GM11168 (cell line): ENCODE results near the gene DNMT3B.
"Not testable (repeated sequence)": the region's sequence is repeated elsewhere in the genome, so short reads cannot be mapped to it uniquely, and the experiment has no call there.

Experiments used
- in situ Hi-C: fragments of 300-500 bp; cut with MboI; formaldehyde crosslinking; loops from one replicate; pipeline ENCODE4 v1.12.0; 2022; ENCODE audit warnings: low sequenced_read_pairs; ENCODE audit not compliant: unreplicated experiment

The DNMT3B gene

DNA sequence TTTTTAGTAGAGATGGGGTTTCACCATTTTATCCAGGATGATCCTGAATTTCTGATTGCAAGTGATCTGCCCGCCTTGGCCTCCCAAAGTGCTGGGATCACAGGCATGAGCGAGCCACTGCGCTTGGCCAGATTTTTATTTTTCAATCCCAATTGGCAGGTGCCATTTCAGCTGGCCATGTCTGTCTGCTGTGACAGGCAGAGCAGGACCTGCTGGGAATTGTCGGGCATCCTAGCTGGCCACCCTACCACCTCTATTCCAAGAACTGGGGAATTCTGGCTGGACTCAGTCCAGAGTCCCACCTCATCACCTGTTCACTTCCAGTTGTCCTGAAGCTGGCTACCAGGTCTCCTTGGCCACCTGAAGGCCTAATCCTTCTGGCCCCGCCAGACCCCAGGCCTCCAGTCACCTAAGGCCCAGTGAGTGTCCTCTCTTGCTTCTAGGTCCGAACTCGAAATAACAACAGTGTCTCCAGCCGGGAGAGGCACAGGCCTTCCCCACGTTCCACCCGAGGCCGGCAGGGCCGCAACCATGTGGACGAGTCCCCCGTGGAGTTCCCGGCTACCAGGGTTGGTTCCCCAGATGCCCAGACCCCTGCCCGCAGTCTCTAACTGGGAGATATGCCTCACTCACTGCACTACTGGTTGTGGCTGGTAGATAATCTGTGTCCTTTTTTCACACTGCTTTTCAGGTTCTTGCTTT lies 24.0 kb downstream of the DNMT3B start:
- in situ Hi-C loops, result no loop called here

DNA sequence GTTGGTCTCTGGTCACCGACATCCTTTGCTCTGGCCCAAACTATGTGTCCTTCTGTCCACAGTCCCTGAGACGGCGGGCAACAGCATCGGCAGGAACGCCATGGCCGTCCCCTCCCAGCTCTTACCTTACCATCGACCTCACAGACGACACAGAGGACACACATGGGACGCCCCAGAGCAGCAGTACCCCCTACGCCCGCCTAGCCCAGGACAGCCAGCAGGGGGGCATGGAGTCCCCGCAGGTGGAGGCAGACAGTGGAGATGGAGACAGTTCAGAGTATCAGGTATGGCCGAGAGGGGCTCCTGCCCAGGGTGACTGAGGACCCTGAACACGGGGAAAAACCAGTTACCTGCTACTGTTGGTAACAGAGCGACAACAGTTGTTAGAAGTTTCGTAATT lies 25.0 kb downstream of the DNMT3B start:
- in situ Hi-C loops, result no loop called here

DNA sequence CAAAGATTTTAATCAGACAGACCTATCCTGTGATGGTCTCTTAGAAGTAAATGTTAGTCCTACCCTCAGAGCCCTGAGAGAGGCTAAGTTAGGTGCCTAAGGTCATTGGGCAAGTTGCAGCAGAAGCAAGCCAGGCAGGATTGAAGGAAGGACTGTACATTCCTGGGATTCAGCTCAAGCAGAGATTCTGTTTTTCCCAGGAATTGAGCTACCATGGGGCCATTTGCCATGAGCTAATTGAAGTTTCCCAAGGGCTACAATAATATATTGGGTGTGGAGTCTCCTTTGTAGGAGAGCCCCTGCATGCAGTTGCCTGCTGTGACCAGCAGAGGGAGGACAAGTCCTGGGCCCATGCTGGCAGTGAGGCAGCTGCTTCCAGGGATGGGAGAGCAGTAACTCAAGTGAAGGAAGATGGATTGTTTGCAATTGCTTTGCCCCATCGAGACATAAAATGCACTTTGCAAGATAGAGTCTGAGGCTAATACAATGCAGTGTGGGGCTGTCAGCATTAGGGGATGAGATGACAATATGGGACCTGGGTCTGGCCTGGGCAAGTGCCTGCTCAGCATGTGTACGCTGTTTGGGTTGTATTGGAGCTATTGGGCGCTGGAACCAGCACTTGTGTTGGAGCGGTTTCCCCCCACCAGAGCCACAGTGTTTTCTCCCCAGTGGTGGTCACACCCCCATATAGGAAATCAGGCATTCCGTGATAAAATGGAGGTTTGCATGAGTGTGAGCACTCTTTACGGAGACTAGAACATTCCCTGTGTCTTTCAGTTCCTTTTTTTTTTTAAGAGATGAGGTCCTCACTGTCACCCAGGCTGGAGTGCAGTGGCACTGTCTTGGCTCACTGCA lies 27.9 kb downstream of the DNMT3B start:
- in situ Hi-C loops, result no loop called here

DNA sequence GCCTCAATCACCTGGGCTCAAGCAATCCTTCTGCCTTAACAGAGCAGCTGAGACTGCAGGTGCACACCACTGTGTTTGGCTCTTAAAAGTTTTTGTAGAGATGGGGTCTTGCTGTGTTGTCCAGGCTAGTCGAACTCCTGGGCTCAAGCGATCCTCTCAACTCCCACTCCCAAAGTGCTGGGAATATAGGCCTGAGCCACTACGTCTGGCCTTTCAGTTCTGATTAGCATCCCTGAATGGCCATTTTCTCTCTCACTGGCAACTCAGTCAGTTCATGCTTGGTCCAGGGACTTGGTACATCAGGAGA lies 28.5 kb downstream of the DNMT3B start:
- in situ Hi-C loops, result no loop called here

DNA sequence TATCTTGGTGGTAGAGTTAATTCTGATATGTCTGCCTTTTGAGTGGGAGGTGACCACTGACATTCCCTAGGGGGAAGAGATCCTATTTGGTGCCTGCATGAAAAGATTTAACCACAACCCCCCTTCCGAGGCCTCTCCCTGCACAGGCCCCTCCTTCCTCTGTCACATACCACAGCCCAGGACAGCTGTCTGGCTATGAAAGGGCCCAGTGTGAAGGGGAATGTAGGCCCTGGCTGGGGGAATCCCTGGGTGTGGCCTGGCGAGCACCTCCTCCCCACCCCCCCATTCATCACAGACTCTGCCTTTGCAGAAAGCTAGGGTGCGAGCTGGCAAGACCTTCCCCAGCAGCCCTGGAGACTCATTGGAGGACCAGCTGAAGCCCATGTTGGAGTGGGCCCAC lies 30.1 kb downstream of the DNMT3B start:
- in situ Hi-C loops, result no loop called here

DNA sequence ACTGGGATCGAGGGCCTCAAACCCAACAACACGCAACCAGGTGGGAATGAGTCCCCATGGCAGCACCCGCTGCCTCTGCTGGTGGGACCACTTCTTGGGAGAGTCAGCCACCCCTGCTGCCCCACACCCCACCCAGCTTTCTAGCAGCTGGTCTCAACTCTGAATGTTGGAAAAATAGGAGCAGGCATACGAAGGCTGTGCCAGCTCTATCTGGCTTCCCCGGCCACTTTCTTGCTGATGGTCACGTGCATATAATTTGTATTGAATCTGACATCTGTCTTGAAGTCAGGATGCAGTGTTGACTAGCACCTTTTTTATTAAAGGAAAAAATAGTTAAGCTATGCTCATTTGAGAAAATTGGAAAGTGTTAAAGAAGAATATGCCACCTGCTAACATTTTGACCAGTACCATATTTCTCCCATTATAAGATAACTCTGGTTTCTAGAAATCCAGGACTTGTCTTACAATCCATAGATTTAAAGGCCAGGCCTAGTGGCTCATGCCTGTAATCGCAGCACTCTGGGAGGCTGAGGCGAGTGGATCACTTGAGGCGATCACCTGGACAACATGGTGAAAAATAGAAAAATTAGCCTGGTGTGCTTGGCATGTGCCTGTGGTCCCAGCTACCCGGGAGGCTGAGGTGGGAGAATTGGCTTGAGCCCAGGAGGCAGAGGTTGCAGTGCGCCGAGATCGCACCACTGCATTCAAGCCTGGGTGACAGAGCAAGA lies 30.7 kb downstream of the DNMT3B start:
- in situ Hi-C loops, result no loop called here

DNA sequence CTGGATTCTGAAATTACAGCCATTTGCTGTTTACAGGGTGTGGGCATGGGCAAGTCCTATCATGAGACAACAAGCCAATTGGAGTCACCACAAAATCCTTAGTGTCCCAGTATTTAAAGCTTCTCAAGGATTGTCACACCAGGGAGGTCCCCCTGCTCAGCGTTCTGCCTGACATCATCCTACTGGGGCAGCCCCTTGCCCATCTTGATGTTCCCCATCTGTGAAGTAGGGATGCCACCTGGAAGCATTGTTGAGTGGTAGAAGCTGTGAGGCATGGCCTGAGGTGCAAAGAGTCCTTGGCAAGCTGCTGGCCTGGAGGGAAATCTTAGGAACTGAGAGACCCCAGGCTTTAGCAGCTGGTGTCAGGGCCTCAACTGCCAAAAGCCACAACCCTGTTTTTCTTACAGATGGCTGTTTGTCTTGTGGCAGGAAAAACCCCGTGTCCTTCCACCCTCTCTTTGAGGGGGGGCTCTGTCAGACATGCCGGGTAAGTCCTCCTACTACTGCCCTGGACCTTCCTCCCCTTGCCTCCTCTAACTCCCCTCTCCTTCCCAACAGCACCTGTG lies 34.3 kb downstream of the DNMT3B start:
- in situ Hi-C loops, result no loop called here

DNA sequence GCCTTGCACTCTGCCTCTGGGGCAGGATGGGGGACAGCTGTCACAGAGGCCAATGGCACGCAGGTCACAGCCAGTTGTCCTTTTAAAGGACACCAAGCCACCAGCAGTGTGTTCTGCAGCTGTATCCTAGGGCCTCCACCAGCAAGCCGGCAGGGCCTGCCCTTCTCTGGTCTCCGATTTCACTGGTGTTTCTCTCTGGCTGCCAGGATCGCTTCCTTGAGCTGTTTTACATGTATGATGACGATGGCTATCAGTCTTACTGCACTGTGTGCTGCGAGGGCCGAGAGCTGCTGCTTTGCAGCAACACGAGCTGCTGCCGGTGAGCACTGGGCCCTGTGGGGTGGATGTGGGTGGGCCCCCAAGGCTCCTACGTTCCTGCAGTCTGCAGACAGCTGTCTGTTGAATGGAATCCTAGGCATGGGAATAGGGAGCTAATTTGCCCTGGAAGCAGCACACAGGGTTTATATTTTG lies 34.8 kb downstream of the DNMT3B start:
- in situ Hi-C loops, result no loop called here

DNA sequence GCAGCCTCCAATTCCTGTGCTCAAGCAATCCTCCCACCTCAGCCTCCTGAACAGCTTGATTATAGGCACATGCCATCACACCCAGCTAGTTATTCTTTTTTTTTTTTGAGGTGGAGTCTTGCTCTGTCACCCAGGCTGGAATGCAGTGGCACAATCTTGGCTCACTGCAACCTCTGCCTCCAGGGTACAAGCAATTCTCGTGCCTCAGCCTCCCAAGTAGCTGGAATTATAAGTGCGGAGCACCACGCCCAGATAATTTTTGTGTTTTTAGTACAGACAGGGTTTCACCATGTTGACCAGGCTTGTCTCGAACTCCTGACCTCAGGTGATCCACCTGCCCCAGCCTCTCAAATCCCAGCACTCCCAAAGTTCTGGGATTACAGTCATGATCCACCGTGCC lies 35.4 kb downstream of the DNMT3B start:
- in situ Hi-C loops, result not testable (repeated sequence)

DNA sequence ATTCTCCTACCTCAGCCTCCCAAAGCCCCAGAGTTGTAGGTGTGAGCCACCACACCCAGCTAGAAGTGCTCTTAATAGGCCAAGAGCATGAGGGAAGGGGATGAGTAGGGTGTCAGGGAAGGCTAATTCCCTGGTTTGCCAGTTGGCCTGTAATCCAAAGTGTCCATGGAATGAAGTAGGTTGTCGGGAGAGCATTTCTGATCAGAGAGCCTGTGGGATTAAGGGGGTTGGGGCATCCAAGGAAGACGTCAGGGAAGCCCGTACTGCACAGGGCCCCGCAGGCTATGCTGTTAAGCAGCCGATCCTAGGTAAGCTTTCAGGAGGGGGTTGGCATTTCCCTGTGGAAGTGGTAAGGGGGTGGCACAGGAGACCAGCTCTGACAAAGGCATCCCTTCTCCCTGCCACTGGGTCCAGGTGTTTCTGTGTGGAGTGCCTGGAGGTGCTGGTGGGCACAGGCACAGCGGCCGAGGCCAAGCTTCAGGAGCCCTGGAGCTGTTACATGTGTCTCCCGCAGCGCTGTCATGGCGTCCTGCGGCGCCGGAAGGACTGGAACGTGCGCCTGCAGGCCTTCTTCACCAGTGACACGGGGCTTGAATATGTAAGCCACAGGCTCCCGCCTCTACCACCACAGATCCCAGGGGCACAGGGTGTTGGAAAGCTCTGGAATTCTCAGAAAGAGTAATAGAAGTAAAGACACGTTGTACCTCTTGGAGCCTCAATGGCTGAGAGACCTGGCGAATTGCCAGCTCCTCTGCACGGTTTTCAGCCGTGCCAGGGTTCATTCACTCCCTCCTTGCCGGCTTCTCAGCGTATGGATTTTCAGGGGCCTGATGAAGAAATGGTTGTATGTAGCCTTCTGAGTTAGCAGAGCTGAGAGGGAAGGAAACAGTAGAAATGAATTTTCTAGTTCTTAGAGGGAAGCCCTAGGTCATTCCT lies 36.1 kb downstream of the DNMT3B start:
- in situ Hi-C loops, result no loop called here

DNA sequence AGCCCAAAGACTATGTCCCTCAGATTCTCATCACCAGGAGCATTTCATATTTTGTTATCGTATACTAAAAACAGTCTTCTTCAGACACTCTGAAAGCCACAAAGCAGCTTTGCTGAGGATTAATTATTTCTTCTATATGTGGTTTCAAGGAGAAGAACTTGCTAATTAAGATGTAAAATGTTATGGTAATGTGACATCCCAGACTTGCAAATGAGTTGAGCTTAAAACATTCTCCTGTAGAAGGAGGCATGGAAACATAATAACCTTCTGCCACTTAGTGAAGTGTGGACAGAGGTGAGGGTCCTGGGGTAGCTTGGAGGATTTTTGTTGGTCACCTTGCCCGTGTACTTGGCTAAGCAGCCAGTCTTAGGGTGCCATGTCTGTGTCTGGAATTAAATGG lies 40.9 kb downstream of the DNMT3B start:
- in situ Hi-C loops, result no loop called here

DNA sequence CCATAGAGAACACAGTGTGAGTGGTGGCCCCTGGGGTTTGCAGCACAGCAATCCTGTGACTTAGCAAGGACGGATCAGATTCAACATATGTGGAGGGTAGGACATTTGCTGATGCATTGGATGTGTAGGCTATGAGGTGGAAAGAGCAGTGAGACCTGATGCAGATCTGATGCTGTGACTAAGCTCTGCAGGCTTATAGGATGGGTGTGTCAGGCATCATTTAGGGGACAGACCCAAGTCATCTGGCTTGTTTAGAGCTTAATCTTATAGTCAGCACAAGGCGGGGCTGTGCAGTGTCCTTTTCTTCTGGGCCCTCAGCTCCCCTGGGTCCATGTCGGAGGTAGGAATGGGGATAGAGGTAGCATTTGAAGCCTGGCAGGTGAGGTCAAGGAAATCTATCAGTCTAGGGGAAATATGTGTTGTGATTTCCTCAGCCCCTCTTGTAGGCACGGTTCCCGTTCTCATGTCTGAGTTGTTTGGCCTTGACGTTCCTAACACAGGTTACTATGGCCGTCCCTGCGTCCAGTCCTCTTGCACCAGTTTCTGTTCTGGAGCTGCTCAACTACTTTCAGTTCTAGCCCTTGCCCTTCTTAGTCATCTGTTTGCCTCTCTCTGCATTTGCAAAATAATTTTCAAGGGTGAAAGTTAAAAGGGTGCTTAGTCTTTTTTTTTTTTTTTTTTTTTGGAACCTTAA lies 42.0 kb downstream of the DNMT3B start:
- in situ Hi-C loops, result no loop called here

DNA sequence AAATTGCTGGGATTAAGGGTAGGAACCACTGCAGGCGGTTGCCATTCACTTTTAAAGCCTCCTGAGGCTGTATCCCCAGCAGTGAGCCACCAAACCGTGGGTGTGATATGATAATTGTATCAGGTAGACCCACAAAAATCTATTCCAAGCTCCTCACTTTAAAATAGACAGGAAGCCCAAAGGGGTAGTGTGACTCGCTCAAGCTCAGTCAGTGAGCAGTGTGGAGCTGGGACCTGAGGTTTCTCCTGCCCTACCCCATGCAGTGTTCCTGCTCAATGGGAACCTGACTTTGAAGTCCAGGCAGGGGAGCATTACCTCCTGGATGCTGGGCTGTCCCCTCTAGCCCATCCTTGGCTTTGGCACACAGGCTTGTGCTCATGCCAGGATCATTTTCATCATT lies 42.6 kb downstream of the DNMT3B start:
- in situ Hi-C loops, result no loop called here

DNA sequence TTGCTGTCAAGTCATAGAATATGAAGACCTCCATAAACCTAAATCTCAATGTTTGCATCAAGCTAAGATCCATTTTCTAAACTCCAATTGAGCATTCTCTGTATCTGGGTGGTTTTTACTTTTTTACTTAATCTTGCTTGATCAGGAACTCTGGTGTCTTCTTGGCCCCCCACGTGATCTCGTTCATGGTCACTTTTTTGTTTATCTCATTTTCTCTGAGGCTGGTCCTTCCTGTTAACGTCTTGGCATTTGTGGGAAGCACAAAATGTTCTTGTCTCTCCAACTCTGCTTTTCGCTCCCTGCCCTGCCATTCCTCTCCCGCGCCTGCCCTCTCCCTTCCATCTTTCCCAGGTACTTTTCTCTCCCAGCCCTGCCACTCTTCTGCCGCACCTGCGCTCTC lies 43.5 kb downstream of the DNMT3B start:
- in situ Hi-C loops, result no loop called here

DNA sequence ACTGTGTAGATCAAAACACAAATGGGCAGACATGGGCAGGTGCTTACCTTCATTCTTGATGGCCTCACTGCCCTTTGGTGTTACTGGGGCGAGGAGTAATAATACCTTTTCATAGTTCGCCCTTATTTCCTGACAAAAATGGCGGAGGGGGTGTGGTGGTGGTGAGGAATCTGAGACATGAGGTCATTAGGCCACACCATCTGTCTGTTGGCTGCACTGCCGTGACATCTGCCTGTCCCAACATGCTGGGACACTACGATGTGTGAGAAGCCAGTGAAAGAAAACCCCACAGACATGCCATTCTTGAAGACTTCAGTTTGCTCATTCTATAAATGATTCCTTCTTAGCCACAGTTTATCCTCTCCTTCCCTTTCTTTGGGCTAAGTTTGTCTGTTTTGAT lies 44.2 kb downstream of the DNMT3B start:
- in situ Hi-C loops, result no loop called here

DNA sequence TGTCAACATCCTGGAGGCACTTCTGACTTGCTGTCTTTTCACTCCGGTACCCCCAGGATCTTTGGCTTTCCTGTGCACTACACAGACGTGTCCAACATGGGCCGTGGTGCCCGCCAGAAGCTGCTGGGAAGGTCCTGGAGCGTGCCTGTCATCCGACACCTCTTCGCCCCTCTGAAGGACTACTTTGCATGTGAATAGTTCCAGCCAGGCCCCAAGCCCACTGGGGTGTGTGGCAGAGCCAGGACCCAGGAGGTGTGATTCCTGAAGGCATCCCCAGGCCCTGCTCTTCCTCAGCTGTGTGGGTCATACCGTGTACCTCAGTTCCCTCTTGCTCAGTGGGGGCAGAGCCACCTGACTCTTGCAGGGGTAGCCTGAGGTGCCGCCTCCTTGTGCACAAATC lies 45.5 kb downstream of the DNMT3B start:
- in situ Hi-C loops, result no loop called here

DNA sequence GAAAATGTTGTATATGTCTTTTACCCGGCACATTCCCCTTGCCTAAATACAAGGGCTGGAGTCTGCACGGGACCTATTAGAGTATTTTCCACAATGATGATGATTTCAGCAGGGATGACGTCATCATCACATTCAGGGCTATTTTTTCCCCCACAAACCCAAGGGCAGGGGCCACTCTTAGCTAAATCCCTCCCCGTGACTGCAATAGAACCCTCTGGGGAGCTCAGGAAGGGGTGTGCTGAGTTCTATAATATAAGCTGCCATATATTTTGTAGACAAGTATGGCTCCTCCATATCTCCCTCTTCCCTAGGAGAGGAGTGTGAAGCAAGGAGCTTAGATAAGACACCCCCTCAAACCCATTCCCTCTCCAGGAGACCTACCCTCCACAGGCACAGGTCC lies 46.3 kb downstream of the DNMT3B start:
- in situ Hi-C loops, result no loop called here

DNA sequence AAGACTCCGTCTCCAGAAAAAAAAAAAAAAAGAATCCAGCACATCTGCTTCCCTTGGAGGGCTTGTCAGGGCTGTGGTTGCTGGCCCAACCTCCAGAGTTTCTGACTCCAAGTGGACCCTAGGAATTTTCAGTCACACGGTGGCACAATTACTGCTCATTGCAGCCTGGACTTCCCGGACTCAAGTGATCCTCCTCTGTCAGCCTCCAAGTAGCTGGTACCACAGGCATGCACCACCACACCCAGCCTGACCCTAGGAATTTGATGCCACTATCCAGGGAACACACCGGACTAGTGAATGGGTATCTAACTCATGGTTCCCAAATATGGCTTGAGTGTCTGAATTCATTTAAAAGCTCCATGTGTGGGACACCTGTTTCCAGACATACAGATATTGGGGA lies 47.7 kb downstream of the DNMT3B start:
- in situ Hi-C loops, result no loop called here

DNA sequence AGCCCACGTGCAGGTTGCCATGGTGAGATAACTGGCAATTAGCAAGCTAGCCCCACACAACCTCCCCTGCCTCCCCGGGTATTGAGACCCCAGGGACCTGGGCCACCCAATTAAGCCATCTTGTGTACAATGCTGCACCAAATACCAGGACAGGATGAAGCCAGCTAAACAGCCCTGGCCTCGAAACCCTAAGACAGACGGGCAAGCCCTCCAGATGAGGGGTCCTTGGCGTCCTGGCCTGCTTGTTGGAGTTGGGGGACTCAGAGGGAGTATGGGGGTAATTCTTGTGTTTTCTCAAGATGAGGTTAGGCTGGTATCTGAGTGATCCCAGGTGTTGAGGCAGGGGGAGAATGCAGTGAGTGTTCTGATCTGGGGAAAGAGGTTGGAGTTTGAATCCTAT lies 48.8 kb downstream of the DNMT3B start:
- in situ Hi-C loops, result no loop called here
